GM19395 (cell line): ENCODE data around the gene PAX5.
"Not testable (repeated sequence)": the region's sequence is repeated elsewhere in the genome, so short reads cannot be mapped to it uniquely, and the experiment has no call there.

ENCODE experiments used
- ATAC-seq: cut with Tn5 transposase; IDR thresholded peaks from one replicate; pipeline ENCODE4 v1.9.1; 2021; ENCODE audit warnings: mild to moderate bottlenecking, moderate library complexity; ENCODE audit not compliant: unreplicated experiment

The PAX5 gene

DNA sequence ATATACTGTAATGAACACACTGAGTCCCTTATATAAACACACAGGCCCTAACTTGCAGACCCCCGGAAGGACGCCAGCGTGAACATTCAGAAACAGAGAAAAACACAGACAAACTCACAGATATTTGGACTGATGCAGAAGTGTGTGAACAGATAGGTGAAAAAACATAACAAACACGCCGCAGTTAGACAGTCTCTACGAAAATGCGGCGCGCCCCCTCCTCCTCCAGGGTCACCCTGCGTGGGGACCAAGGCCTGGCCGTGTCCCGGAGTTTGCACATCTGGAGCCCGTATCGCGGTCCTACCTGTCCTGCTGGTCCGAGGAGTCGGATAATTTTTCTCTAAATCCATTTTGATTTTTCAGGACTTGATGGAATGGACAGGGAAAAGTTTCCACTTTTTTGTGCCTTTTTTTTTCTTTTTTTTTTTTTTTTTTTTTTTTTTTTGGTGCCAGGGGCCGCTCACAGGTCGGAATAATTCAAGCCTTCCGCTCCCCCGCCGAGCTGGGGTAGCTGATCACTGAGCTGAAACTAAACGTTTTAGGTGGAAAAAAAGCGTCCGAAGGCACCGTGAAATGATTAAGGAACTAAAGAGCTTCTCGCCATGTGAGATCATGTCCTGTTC lies at the start of gene PAX5:
TSS of gene PAX5 (minus strand) at position 587 of the 623 bp plus-strand sequence. CDS start at position 350, 237 bp downstream.
- no peak for ATAC-seq

DNA sequence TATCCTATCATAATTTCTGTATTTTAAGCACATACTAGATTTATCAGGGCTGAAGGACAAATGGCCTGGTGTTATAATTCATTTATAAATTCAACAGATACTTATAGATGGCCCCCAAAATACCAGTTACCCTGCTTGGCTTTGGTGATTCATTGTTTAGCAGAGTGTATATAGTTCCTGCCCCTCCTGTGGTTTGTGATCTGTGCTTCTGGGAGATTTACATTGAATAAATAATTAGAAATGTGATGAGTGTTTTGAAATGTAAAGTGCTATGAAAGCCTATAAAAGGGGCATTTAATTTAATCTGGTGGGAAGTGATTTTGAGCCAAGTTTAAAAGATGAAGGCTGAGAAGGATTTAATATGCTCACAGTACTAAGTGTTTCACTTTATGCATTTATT lies 49.6 kb upstream of the PAX5 start:
- no peak for ATAC-seq

DNA sequence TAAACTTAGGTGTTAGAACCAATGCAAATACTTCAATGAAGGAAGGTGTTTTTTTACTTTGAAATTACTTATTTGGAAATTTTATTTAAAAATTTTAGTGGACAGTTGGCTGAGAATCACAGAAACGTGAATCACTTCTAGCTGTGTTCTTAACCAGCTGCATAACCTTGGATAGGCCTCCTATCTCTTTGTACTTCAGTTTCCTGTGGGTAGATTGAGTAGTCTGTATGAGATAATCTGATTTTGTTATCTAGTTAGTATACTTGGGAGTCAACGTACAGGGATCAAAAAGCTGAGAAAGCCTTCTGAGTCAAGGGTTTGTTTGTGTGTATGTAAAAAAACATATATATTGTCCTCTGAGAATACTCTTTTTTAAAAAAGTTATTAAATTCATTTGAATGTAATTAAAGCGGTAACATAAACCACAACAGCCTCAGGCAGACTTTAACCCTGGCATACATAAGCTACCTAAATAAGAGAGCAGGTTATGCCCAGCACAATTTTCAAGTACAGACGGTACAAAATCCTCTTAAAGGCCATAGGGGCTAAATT lies 48.2 kb upstream of the PAX5 start:
- no peak for ATAC-seq

DNA sequence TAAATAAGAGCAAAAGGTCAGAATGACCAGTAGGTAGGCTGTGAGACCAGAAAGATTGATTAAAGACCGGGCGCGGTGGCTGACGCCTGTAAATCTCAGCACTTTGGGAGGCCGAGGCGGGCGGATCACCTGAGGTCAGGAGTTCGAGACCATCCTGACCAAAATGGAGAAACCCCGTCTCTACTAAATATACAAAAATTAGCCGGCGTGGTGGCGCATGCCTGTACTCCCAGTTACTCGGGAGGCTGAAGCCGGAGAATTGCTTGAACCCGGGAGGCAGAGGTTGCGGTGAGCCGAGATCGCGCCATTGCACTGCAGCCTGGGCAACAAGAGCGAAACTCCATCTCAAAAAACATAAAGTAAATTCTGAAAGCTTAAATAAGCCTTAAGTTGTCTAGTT lies 47.4 kb upstream of the PAX5 start:
- not testable (repeated sequence) for ATAC-seq

DNA sequence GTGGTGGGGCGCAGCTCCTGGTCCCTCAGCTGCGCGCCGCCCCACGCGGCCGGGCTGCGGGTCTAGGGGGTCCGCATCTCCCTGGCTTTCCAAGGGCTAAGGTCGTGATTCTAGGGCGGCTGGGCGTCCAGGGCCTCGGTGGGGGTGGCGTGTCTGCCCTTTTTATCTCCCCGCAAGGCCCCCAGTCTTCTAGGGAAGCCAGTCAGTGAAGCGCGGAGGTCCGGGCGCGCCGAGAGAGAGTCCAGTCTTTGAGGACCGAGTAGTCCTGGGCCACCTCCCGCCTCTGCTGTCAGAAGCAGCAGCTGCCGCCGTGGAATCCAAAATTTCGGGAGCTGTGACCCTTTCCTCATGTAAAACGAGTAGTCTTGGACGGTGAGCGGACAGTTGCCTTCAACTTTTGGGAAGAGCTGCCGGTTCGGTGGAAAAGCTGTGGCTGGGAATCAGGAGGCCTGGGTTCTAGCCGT lies 46.1 kb upstream of the PAX5 start:
- ATAC-seq: peak; percentile 18

DNA sequence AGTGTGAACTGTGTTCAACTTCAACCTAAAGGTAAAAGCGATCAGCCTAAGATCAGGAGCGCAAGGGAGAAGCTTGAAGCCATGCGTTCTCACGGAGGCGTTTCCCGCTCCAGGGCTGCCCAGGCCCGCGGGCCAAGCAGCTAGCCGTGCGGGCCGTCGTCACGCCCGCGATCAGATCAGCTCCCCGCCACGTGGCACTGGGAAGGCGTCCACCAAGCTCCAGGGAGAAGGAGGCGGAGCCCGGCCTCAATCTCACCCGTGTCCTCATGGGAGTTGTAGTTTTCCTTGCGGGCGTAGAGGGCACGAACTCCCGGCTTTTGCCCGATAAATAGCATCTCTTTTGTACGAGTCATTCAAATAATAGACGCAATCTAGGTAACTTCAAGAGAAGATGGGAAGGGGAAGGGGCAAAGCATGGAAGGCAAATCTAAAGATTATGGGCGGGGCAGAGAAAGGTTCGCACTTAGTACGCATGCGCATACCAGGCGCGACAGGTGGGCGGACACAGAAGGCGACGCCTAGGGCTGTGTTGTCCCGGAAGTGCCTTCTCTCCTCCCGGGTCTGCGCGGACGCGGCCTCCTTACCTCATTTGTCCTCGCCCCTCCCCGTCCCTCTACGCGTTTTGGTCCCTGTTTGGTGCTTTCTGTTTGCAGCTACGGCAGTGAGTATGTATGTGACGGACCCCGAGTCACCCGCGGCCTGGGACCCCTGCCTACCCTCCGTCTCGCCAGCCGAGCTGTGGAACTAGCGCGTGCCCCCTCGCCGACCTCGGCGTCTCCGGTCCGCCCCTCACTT lies 45.5 kb upstream of the PAX5 start:
- peak; percentile 94 for ATAC-seq

DNA sequence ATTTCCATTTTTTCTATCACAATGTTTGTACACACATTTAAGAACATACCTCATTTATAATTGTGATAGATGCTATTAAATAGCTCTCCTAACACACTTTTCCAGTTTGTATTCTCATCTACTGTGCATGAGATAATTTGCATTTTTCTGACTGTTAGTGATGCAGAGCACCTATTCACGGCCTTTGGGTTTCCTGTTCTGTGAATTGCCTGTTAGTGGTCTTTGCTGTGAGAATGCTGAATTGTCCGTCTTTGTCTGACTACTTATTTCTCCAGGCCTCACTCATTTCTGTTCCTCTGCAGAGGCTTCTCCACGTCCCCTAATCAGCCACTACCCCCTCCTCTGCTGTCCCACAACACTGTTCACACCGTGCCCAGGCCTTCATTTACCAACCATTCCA lies 40.7 kb upstream of the PAX5 start:
- ATAC-seq: peak; percentile 48

DNA sequence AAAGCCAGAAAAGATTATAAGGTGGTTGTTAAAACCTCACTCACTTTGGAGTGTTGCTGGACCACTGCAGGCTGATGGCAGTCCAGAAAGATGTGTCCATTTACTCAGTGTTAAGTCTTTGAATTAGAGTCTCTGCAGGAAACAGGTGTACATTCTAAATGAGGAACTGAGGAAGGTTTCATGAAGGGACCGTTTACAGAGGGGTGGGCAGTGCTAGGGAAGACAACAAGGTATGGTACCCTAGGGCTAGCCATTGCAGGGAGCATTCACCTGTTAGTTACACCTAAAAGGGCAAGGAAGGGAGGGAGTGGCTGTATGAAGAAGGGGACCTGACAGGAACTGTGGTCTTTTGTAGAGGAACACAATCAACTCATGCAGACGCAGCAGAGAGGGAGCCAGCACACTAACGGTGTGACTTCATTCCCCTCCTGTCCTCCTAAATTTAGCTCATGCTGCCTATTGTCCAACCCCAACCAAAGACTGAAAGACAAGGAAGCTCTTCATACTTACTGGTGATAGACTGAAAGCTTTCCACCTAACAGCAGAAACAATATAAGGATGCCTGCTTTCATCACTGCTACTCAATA lies 32.2 kb upstream of the PAX5 start:
- peak; percentile 91 for ATAC-seq

DNA sequence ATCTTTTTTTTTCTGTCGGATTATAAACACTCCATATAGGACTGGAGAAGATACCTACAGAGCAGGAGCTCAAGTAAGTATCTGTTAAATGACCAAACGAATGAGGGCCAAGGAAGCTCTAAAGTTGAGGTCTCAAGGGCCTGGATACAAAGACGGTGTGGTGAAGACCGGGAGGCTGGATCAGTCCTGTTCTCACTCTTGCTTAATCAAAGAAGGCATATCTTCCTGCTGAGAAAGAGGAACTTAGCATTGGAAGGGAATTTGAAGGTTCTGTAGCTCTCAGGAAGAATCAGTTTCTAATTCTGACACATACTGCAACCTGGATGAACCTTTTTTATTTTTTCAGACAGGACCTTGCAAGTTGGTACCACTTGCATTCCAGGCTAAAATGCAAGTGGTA lies 28.3 kb upstream of the PAX5 start:
- no peak for ATAC-seq

DNA sequence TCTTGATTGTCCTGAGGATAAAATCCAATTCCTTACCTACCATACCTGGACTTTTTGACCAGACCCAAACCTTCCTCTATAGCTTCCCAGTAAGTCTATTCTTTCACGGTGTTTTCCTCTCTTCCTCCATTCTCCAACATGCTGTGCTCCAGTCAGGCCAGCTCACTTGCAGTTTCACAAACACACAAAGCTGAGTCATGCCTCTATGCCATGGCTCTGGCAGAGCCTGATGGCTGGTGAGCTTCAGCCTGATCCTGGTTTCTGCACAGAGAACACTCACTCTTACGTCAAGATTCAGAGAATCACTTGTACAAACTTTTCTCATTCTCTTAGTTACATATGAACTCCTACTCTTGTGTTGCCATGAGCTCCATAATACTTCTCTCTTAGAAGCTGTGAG lies 27.7 kb upstream of the PAX5 start:
- no peak for ATAC-seq

DNA sequence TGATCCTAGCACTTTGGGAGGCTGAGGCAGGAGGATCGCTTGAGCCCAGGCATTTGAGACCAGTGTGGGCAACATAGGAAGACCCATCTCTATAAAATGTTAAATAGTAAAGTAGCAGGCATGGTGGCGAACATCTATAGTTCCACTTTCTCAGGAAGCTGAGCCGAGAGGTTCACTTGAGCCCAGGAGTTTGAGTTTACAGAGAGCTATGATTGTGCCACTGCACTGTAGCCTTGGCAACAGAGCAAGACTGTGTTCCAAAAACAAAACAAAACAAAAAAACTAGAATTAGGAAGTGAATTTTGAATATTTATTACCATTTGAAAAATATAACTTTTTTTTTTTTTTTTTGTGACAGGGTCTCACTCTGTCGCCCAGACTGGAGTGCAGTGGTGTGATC lies 26.8 kb upstream of the PAX5 start:
- ATAC-seq: no peak

DNA sequence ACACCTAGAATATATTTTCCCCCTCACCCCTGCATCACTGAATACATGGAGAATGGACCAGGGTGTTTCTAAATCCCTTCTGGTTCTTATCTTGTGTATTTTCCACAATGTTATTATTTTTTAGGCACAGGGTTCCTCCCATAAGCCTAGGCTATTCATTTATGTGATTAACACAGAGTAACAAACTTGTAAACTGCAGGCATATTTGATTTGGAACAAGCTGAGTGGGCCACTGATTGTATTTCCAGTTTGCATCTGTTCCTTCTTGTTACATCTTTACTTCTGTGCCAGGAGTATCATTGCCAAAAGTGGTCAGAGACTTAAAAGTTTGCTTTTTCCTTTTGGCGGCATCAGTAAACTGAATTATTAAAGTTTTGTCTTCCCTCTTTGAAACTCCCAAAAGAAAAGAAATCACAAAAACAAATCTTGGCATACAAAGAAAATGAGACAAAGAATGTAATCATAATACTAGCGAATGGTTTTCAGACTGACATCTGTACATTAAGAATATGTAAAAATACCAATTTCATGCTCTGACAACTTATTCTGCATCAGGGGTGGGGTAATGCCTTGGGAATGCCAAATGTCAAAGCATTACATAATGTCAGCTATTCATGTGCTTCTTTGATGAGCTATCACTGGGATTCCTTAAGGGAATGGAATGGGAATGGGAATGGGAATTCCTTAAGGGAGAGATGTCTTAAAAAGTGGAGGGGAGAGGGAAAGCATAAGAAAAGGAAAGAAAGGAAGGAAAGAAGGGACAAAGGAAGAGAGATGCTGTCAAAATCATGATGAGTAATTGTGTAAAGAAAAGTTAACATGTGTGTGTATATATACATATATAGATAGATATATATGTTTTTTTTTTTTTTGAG lies 22.2 kb upstream of the PAX5 start:
- no peak for ATAC-seq

DNA sequence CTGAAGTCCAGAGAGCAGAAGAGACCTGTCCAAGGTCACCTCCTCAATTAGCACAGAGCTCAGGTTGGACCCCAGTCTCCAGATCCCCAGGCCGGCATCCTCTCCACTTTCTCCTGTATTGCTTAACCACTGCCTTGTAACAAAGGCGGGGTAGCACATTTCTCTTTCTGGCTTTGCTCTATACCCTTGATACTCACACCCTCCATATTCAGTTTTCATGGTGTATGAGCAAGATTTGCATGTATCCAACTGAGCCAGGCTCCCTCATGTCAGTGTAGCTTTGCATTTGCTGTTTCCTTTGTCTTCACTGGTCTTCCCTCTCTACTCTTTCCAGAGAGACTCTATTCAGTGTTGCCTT lies 20.3 kb upstream of the PAX5 start:
- ATAC-seq: not testable (repeated sequence)

DNA sequence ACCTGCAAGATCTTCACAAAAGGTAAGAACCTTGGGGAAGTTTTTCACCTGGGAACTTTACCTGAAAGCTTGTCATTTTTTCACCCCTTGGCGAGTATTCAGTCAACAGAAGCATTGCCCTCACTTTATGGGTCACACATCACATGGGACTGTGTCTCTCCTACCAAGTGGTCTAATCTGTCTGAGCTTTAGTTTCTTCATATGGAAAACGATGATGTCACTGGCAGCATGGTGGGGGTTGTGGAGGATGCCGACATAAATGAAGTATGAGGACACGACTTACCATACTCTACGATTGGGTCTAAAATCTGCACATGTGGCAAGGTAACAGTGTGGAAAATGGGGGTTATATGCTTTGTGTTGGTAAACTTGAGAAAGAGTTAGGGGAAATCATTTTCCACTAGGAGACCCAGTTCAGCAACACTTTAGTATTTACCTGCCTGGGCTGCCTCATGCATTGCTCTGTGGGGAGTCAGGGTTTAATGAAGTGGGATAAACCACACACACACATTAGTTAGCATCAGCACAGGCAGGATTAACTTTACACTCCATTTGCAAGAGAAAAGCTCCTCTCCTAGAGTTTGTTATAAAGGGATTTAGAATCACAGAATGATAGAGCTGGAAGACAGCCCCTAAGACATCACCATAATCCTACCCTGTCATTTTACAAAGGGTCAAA lies 19.8 kb upstream of the PAX5 start:
- ATAC-seq: no peak

DNA sequence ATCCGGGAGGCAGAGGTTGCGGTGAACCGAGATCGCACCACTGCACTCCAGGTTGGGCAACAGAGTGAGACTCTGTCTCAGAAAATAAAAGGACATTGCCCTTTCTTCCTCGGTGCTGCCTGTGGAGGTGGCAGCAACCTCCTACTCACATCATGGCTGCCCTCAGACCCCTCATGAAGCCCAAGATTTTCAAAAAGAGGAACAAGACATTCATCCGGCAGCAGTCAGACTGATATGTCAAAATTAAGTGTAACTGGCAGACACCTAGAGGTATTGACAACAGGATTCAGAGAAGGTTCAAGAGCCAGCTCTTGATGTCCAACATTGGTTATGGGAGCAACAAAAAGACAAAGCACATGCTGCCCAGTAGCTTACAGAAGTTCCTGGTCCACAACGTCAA lies 12.6 kb upstream of the PAX5 start:
- ATAC-seq: no peak

DNA sequence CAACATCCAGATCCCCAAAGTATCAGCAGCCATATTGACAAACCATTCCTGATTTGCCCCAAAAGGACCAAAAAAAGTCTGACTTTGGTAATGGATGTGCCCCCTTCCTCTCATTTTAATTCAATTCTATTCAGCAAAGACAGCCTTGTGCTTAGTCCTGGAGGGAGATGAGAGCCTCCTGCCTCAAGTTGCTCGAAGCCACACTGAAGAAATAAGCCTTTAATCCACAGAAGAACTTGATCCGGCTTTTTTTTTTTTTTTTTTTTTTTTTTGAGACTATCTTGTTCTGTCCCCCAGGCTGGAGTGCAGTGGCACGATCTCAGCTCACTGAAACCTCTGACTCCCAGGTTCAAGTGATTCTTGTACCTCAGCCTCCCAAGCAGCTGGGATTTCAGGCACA lies 8.4 kb upstream of the PAX5 start:
- ATAC-seq: no peak

DNA sequence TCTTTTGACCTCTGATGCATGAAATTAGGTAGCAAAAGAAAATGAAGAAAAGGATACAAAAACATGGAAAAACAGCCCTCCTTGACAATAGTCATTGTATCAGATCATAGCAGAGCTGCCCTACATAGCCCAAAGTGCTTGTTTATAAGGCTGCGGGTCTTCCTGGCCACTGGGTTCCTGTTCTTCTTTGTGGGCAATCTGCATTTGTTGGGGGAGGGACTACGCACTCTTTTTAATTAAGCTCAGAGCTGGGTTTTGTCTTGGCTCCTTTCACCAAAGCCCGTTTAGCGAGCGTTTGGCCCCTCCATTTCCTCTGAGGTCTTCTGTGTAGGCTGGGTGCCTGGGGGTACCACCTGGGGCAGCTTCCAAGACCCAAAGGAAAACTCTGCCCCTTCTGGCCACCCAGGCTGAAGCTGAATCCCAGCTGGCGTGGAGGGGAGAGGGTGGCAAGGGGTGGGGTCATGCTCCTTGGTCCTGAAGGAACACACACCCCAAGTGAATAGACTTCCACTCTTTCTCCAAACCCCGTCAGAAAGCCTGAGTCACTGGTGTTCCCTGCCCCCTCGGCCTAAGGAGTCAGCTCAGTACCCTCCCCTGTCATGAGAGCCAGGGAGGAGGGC lies 6.5 kb upstream of the PAX5 start:
- no peak for ATAC-seq

DNA sequence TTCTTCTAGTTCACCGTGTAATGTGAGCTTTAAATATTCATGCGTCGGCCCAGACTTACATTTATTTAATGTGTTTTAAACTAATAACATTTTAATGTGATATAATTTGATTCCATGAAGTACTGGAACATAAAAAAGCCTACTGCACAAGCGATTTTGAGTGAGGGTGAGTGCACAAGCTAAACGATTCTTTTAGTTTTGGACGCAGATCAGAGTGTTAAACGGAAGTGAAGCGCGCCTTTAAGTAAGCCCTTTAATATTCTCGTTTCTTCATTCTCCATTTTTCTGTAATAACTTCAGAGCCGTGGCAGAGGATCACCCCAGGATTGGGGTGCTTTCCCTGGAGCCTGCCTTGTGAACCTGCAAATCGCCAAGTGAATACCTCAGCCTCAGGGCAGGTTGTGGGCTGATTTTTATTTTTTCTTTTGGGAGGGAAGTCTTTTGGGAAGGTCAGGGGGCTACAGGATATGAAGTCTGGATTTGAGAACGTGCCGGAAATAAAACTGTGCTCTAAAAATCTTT lies 4.9 kb upstream of the PAX5 start:
- no peak for ATAC-seq

DNA sequence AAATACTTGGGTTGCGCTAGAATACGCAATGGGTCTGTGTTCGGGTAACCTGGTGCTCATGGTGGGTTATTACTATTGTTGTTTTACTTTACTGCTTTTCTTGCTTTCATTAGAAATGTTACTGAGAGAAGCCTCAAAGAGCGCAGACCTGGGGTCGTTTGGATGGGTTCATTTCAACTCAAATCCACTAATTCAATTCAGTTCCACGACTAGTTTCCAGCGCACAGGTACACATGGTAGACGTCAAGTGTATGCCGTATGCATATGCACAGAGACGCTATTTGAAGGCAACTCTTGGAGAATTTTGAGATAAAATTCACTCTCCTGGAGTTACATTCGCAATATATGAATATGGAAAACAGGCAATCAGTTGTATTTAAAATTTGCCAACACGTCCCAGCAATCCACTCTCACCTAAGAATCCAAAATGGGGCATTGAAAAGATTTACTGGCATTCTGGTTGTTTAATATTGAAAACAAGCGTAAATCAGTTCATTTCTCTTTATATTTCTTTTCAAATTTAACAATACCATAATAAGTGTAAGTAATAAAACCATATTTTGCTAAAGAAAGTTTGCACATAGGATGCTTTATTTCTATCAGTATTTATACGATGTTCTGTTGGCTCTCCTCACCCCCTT lies 4.4 kb upstream of the PAX5 start:
- no peak for ATAC-seq
